Measurements from ENCODE around the gene MSANTD2. TPM values are rescaled to one million over a fixed set of nuclear protein-coding genes. Genes with fewer than 3 reads are reported as not detected.

Gene MSANTD2
- total RNA-seq, 1 donor from 2014 or later, result 3.4 TPM

DNA sequence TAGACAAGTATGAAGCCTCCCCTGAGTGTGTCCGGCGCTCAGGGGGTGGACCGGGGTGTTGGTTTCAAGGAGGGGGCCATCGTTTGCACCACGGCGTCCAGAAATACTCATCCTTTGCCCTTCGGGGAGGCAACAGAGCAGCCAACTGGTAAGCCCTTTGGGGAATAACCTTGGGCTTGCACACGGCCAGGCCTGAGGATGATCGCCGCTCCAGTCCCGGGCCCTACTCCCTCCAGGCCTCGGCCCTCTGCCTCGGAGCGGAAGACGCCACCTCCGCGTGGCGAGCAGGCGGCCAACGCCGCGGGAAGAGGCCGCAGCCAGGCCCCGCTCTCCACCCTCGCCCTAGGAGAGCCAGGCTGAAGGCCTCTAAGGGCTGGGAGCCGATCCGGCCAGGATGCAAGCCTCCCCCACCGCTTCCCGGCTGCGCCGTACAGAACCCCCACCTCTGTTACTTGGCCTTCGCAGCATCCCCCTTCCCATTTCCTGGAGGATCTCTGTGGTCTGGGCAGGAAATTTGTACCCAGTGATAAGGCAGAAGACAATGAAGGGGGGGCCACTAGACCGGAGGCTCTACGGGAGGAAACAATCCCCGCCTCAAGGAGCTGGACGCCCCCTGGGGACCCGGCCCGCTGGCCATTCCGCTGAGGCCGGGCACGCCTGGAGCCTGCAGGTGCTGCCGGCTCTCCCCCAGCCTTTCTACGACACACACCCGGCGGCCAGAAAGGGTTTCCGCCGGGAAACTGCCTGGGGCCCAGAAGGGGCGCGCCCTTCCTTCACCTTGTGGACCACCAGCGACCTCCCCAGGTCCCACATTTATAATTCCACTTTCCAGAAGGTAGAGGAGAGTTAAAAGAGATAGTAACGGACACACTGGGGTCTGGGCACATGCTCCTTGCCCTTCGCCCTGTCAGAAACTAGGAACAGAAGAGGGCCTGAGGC, 40.7 kb downstream of the MSANTD2 start:
- intact Hi-C loops (cut with micrococcal nuclease), result loop anchor here (10.0 kb wide), 1 partner anchor 95 kb away; no protein-coding TSS in a partner anchor
- DNase-seq, result peak; percentile 78
- ATAC-seq, result peak; percentile 66

- intact Hi-C loops (cut with micrococcal nuclease), result no loop called here
- DNase-seq, result peak; percentile 86
- peak; percentile 67 for ATAC-seq
Observed at GRCh38 chr11:124758355-124759265, 41.6 kb downstream of the MSANTD2 start.

DNA sequence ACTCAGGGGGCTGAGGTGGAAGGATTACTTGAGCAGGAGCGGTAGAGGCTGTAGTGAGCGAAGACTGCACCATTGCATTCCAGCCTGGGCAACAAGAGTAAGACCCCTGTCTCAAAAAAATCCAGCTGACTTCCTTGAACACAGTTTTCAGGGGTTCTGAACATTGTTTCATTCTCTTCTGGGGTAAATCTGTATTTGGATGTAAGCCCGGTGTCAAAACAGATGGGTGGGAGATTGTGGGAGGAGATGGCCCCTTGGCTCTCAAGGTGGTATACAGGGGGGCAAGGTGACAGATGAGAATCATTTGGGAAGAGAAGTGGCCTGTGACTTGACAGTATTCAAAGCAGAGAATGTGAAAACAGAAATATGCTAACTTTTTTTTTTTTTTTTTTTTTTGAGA, 42.9 kb downstream of the MSANTD2 start:
- ATAC-seq (no peak), DNase-seq (no peak)
- intact Hi-C loops (cut with micrococcal nuclease), result no loop called here

DNA sequence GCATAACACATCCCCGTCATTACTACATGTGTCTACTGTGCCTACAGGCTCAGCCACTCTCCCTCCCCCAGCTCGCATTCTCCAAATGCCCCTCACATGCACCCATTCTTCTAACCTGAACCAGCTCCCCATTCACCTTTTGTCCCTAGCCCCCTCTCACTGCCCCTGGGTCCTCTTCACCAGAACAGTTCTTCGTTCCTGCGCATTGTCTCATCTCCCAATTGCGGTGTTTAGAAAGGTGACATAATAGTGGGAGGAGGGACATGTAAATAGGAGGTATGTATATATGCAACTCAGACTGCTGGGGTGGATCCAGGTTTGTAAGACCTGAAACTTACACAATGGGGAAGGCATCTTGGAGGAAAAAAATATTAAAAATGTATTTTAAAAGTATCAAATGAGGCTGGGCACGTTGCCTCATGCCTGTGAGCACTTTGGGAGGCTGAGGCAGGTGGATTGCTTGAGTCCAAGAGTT, 43.4 kb downstream of the MSANTD2 start:
- no peak for DNase-seq
- ATAC-seq, result no peak
- intact Hi-C loops (cut with micrococcal nuclease), result no loop called here

GRCh38 chr11:124756033-124756752, 44.0 kb downstream of the MSANTD2 start:
- no peak for DNase-seq
- ATAC-seq, result no peak
- intact Hi-C loops (cut with micrococcal nuclease), result no loop called here

DNA sequence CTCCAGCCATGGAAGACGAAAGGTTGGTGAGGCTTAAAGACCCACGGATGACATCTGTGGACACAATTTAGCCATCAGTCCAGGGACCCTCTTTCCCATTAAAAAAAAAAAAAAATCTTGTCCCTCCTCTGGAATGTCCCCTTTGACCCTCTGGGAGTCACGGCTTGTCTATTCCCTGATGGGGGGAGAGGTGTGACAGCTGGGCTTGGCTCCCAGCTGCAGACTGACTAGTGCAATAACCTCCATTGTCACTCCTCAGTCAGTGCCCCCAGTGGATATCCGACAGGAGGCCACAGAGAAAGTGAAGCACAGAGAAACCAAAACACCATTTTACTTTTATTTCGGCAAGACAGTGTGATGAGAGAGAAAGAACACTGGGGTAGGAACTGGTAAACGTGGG, 45.5 kb downstream of the MSANTD2 start:
- ATAC-seq, result no peak
- no peak for DNase-seq
- intact Hi-C loops (cut with micrococcal nuclease), result no loop called here

DNA sequence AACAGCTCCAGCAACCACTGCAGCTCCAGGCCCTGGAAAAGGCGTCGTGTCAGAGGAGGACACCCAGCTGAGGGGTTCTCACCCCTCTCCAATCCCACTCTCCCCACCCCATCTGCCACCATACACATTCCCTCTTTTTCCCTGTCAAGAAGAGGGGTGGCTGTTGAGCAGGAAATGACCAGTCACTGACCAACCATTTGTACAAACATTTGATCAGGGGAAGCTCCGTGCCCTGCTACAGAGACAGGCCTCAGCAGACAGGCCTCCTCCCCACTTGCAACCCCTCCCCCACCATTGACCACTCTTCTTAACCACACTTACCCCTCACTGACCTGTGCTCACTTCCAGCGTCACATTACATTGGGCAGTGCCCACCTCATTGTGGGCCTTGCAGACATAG, 45.9 kb downstream of the MSANTD2 start:
- no peak for ATAC-seq
- intact Hi-C loops (cut with micrococcal nuclease), result no loop called here
- DNase-seq, result no peak

- intact Hi-C loops (cut with micrococcal nuclease), result no loop called here
- DNase-seq (no peak), ATAC-seq (no peak)
Observed at GRCh38 chr11:124753624-124754023, 46.6 kb downstream of the MSANTD2 start.

DNA sequence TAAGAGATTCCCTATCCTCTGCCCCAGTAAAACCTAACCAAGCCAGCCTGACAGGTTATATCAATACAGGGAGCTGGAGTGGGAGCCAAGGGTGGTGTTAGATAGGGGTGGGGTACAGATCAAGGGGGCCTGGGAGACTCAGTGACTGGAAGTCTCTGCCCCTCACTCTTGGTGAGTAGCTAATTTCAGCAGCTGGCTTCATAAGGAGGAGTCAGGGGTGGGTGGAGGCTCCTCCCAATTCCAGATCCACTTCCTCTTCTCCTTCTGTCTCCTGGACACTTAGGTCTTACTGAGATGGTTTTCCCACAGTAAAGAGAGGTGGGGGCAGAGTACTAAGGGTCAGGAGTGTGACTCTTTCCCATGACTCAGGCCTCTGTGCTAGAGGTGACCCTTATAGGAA, 47.0 kb downstream of the MSANTD2 start:
- DNase-seq (no peak), ATAC-seq (no peak)
- intact Hi-C loops (cut with micrococcal nuclease), result no loop called here

GRCh38 chr11:124752471-124753102, 47.6 kb downstream of the MSANTD2 start:
- intact Hi-C loops (cut with micrococcal nuclease), result no loop called here
- DNase-seq (no peak), ATAC-seq (no peak)

- no peak for DNase-seq
- intact Hi-C loops (cut with micrococcal nuclease), result no loop called here
- ATAC-seq, result no peak
Observed at GRCh38 chr11:124751741-124752470, 48.3 kb downstream of the MSANTD2 start, which contains the start of gene VSIG2. TSS of gene VSIG2 (minus strand) at chr11:124752255. CDS start at chr11:124752137, 118 bp downstream.

GRCh38 chr11:124751391-124751740, 48.8 kb downstream of the MSANTD2 start:
- intact Hi-C loops (cut with micrococcal nuclease), result no loop called here
- no peak for ATAC-seq
- no peak for DNase-seq

DNA sequence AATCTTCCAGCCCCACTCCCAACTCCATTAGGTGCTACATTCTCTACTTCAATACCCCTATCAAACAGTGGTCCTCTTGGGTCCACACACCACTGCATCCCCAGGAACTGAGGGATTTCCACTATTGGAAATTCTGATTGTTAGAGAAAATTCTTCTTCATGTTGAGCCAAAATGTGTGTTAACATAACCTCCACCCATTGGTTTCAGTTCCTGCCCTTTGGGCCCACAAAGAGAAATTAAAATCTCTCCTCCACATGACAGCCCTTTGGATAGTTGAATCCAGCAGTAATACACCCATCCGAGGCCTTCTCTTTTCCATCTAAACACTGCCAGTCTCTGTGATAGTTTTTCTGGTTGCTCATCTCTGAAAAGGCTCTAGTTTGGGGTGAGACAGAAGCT, 50.3 kb downstream of the MSANTD2 start:
- DNase-seq (no peak), ATAC-seq (no peak)
- intact Hi-C loops (cut with micrococcal nuclease), result no loop called here

- no peak for DNase-seq
- intact Hi-C loops (cut with micrococcal nuclease), result no loop called here
- ATAC-seq, result no peak
Observed at GRCh38 chr11:124748481-124749343, 51.5 kb downstream of the MSANTD2 start.

- no peak for ATAC-seq
- no peak for DNase-seq
- intact Hi-C loops (cut with micrococcal nuclease), result no loop called here
Observed at GRCh38 chr11:124748100-124748418, 52.1 kb downstream of the MSANTD2 start.

- no peak for DNase-seq
- intact Hi-C loops (cut with micrococcal nuclease), result no loop called here
- no peak for ATAC-seq
Observed at GRCh38 chr11:124747406-124748099, 52.7 kb downstream of the MSANTD2 start.
